ENCODE data around the gene GJB6.

GJB6 gene

DNA sequence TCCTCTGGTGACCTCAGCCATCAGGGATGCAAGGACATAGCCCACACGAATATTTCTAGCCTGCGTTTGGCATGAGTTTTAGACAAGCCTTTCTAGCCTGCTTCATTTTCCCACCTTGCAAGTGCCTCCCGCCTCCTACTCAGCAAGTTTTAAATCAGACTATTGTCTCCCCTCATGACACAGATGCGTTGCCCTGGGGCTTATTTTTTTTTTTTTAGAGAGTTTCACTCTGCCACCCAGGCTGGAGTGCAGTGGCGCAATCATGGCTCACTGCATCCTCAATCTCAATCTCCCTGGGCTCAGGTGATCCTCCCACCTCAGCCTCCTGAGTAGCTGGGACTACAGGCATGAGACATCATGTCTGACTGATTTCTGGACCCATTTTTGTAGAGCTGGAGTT lies 54.0 kb downstream of the GJB6 start:
- no peaks in the 10 kb centered on the region for H3K27me3 ChIP-seq (ENCODE audit: insufficient read depth, poor library complexity, severe bottlenecking)

GRCh38 chr13:20177049-20177831 lies 54.9 kb downstream of the GJB6 start:
- no peaks in the 10 kb centered on the region for H3K27me3 ChIP-seq (ENCODE audit: insufficient read depth, poor library complexity, severe bottlenecking)
- H3K4me3 ChIP-seq (replicated peaks; ENCODE audit: insufficient read depth, low read length): no peak overlapping the region
- DNase-seq (ENCODE audit: low read depth in 1 of 2, low spot score in 1 of 2): no peak
- H3K27ac ChIP-seq (replicated peaks): no peak overlapping the region
- TF ChIP-seq SPI1 (IDR thresholded peaks at IDR 0.05; ENCODE audit: borderline replicate concordance, low read depth) (no peak), POLR2AphosphoS5 (IDR thresholded peaks at IDR 0.05; ENCODE audit: low read depth) (no peak), REST (IDR thresholded peaks at IDR 0.05; ENCODE audit: insufficient replicate concordance, low read depth) (no peak), GABPA (IDR thresholded peaks at IDR 0.05; ENCODE audit: low read depth) (no peak)
- TF ChIP-seq, protein P1, sequence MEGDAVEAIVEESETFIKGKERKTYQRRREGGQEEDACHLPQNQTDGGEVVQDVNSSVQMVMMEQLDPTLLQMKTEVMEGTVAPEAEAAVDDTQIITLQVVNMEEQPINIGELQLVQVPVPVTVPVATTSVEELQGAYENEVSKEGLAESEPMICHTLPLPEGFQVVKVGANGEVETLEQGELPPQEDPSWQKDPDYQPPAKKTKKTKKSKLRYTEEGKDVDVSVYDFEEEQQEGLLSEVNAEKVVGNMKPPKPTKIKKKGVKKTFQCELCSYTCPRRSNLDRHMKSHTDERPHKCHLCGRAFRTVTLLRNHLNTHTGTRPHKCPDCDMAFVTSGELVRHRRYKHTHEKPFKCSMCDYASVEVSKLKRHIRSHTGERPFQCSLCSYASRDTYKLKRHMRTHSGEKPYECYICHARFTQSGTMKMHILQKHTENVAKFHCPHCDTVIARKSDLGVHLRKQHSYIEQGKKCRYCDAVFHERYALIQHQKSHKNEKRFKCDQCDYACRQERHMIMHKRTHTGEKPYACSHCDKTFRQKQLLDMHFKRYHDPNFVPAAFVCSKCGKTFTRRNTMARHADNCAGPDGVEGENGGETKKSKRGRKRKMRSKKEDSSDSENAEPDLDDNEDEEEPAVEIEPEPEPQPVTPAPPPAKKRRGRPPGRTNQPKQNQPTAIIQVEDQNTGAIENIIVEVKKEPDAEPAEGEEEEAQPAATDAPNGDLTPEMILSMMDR (IDR thresholded peaks at IDR 0.05; ENCODE audit: insufficient read depth, low read length): no peak

More for the DNA sequence above, 54.0 kb downstream of the GJB6 start:
- H3K4me3 ChIP-seq (replicated peaks; ENCODE audit: insufficient read depth, low read length): no peak overlapping the region
- no peak overlapping the region for H3K27ac ChIP-seq (replicated peaks)
- no peak for DNase-seq (ENCODE audit: low read depth in 1 of 2, low spot score in 1 of 2)
- TF ChIP-seq REST (IDR thresholded peaks at IDR 0.05; ENCODE audit: insufficient replicate concordance, low read depth) (no peak), GABPA (IDR thresholded peaks at IDR 0.05; ENCODE audit: low read depth) (no peak), SPI1 (IDR thresholded peaks at IDR 0.05; ENCODE audit: borderline replicate concordance, low read depth) (no peak), POLR2AphosphoS5 (IDR thresholded peaks at IDR 0.05; ENCODE audit: low read depth) (no peak)
- TF ChIP-seq, protein P1 (IDR thresholded peaks at IDR 0.05; ENCODE audit: insufficient read depth, low read length): no peak

DNA sequence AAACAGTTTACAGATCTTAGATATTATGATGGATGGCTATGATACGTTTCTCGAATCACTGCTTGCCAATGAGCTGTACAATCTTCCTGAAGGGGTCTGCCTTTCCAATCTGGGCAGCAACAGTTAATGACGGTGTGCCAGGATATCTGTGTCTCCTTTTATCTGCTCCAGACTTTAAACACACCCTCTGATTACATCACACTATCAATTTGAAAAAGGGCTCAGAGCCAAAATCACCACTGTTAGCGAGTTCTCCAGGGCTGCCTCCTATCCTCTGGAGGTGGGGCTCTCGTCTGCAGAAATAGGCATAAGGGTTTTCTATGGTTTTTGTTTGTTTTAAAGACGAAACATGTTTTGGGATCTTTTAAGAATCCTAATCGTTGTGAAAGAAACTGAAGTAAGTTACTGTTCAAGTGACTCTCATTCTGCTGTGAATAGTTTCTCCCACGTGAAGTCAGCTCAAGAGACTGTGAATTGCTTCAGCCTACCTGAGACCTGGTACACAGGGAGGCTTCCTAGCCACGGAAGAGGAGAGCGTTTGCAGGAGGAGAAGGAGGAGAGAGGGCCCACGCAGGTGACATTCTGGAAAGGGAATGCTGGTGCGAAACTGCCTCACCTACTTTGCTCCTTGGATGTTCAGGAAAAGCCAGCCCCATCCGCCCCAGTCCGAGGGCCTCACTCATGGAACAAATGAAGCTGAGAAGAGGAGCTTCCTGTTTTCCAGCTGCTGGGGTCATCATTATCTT lies 56.0 kb downstream of the GJB6 start:
- Histone ChIP-seq H3K27ac (replicated peaks) (no peak overlapping the region), H3K4me3 (replicated peaks; ENCODE audit: insufficient read depth, low read length) (no peak overlapping the region), H3K27me3 (ENCODE audit: insufficient read depth, poor library complexity, severe bottlenecking) (no peaks in the 10 kb centered on the region)
- no peak for DNase-seq (ENCODE audit: low read depth in 1 of 2, low spot score in 1 of 2)
- TF ChIP-seq REST (IDR thresholded peaks at IDR 0.05; ENCODE audit: insufficient replicate concordance, low read depth) (no peak), GABPA (IDR thresholded peaks at IDR 0.05; ENCODE audit: low read depth) (no peak), SPI1 (IDR thresholded peaks at IDR 0.05; ENCODE audit: borderline replicate concordance, low read depth) (no peak), POLR2AphosphoS5 (IDR thresholded peaks at IDR 0.05; ENCODE audit: low read depth) (no peak)
- TF ChIP-seq, protein P1 (IDR thresholded peaks at IDR 0.05; ENCODE audit: insufficient read depth, low read length): no peak
